Caco-2 (cell line): Measurements from ENCODE around the gene ZNF407. TPM values are rescaled to one million over a fixed set of nuclear protein-coding genes. Genes with fewer than 3 reads are reported as not detected.

Experiments used
- BruUV-seq: library from RNA; stranded (reverse); fragments of 400-500 nt; replicated peaks from 2 replicates; lab custom pipeline; 2021; lab: Mats Ljungman, UMichigan
- CTCF ChIA-PET: fragments of 300-600 bp; sonication (Branson Sonifier 250); formaldehyde crosslinking; loops from one replicate; lab custom pipeline; 2022; ENCODE audit warnings: antibody characterized with exemption; lab: Charles Lee
- POLR2A ChIA-PET: fragments of 300-600 bp; sonication (Branson Sonifier 250); formaldehyde crosslinking; loops from one replicate; lab custom pipeline; 2022; ENCODE audit warnings: antibody characterized with exemption; lab: Charles Lee
- DNase-seq, 2 experiments: peaks; one replicate each; pipeline versions ENCODE4 v3.0.0 to v3.0.0-alpha.2; 2020 to 2022
- H3K27me3 ChIP-seq: replicated peaks from 2 replicates; pipeline ENCODE4 v1.6.0; 2011; ENCODE audit warnings: low read length; ENCODE audit not compliant: control insufficient read depth, insufficient read depth
- H3K36me3 ChIP-seq: 2 replicates; pipeline ENCODE4 v1.5.1; 2011; ENCODE audit warnings: low read length; ENCODE audit not compliant: control insufficient read depth, insufficient read depth
- H3K4me1 ChIP-seq: fragments of 250-450 bp; sonication (Bioruptor Pico); 2 replicates; pipeline ENCODE4 v1.5.1; 2020; ENCODE audit warnings: mild to moderate bottlenecking
- H3K4me3 ChIP-seq: 2 replicates; pipeline ENCODE4 v1.5.1; 2011; ENCODE audit warnings: low read depth, mild to moderate bottlenecking, control low read depth, low read length
- H3K9me3 ChIP-seq: fragments of 250-450 bp; sonication (Bioruptor Pico); 2 replicates; pipeline ENCODE4 v1.5.1; 2020; ENCODE audit warnings: mild to moderate bottlenecking, moderate library complexity
- H3K27ac Mint-ChIP-seq: one replicate; pipeline ENCODE4 v1.8.0; 2022; ENCODE audit warnings: mixed read lengths; ENCODE audit not compliant: unreplicated experiment
- H3K27me3 Mint-ChIP-seq: one replicate; pipeline ENCODE4 v1.8.0; 2022; ENCODE audit warnings: mixed read lengths; ENCODE audit not compliant: insufficient read depth, unreplicated experiment
- H3K36me3 Mint-ChIP-seq: one replicate; pipeline ENCODE4 v1.8.0; 2022; ENCODE audit warnings: mild to moderate bottlenecking, mixed read lengths; ENCODE audit not compliant: insufficient read depth, unreplicated experiment
- H3K4me1 Mint-ChIP-seq: one replicate; pipeline ENCODE4 v1.8.0; 2022; ENCODE audit warnings: low read depth, mixed read lengths; ENCODE audit not compliant: unreplicated experiment
- H3K4me3 Mint-ChIP-seq: one replicate; pipeline ENCODE4 v1.8.0; 2022; ENCODE audit warnings: mild to moderate bottlenecking, moderate library complexity, mixed read lengths; ENCODE audit not compliant: unreplicated experiment
- H3K9me3 Mint-ChIP-seq: one replicate; pipeline ENCODE4 v1.8.0; 2022; ENCODE audit warnings: mixed read lengths; ENCODE audit not compliant: unreplicated experiment
- intact Hi-C: fragments of 100-400 bp; cut with micrococcal nuclease; formaldehyde crosslinking; loops from one replicate; pipeline ENCODE4 v1.10.0; 2022; ENCODE audit not compliant: unreplicated experiment
- total RNA-seq: library from RNA; stranded (reverse); gene quantifications from 2 replicates; pipeline ENCODE4 v1.2.3, GENCODE V29; 2022
- TF ChIP-seq, protein P1 (sequence below), 2 experiments: fragments of 200-600 bp in 1 of 2; IDR thresholded peaks; 1 replicate in 1 of 2; 2 replicates in 1 of 2; pipeline versions ENCODE4 v1.5.1 to v1.8.0; 2011 to 2022; ENCODE audit warnings: antibody characterized with exemption in 1 of 2, control low read depth in 1 of 2, inconsistent platforms in 1 of 2, low read depth in 1 of 2, low read length in 1 of 2, mild to moderate bottlenecking in 1 of 2, moderate library complexity in 1 of 2; ENCODE audit not compliant: insufficient read depth in 1 of 2, severe bottlenecking in 1 of 2, unreplicated experiment in 1 of 2

The ZNF407 gene
- total RNA-seq, 1 experiment from 2014 or later: 4.7 TPM

DNA sequence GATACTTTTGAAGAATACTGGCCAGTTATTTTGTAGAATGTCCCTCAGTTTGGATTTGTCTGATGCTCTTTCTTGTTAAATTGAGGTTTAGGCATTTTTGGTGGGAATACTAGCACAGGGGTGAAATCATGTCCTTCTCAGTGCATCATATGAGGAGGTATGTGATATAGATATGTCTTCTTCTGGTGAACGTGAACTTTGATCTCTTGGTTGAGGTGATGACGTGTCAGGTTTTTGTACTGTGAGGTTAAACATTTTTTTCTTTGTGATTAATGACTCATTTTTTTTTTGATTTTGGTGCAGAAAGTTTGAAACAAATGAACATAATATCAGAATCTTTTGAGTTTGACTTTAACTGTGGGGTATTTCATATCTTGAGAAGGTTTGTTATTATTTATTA, 11.0 kb downstream of the ZNF407 start:
- no peak overlapping the region for H3K4me3 Mint-ChIP-seq
- H3K36me3 Mint-ChIP-seq: no peaks in the 10 kb centered on the region
- TF ChIP-seq, protein P1, sequence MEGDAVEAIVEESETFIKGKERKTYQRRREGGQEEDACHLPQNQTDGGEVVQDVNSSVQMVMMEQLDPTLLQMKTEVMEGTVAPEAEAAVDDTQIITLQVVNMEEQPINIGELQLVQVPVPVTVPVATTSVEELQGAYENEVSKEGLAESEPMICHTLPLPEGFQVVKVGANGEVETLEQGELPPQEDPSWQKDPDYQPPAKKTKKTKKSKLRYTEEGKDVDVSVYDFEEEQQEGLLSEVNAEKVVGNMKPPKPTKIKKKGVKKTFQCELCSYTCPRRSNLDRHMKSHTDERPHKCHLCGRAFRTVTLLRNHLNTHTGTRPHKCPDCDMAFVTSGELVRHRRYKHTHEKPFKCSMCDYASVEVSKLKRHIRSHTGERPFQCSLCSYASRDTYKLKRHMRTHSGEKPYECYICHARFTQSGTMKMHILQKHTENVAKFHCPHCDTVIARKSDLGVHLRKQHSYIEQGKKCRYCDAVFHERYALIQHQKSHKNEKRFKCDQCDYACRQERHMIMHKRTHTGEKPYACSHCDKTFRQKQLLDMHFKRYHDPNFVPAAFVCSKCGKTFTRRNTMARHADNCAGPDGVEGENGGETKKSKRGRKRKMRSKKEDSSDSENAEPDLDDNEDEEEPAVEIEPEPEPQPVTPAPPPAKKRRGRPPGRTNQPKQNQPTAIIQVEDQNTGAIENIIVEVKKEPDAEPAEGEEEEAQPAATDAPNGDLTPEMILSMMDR (IDR thresholded peaks at IDR 0.05; ENCODE audit: insufficient read depth in 1 of 2, low read depth in 1 of 2, low read length in 1 of 2, severe bottlenecking in 1 of 2, unreplicated experiment in 1 of 2): no peak
- H3K9me3 Mint-ChIP-seq: no peaks in the 10 kb centered on the region
- intact Hi-C loops: no loop called here
- H3K27me3 Mint-ChIP-seq: no peaks in the 10 kb centered on the region
- no peak for DNase-seq
- Histone ChIP-seq H3K4me3 (no peak overlapping the region), H3K27me3 (no peaks in the 10 kb centered on the region), H3K36me3 (no peaks in the 10 kb centered on the region), H3K9me3 (no peaks in the 10 kb centered on the region), H3K4me1 (no peaks in the 10 kb centered on the region)
- no peaks in the 10 kb centered on the region for H3K4me1 Mint-ChIP-seq
- CTCF ChIA-PET: interaction anchor here (0.6 kb wide), 1 partner anchor 984 kb away, joined by 3 read pairs; no protein-coding TSS in a partner anchor
- no peak overlapping the region for H3K27ac Mint-ChIP-seq
- POLR2A ChIA-PET: no interaction called here
- no TSS peak for BruUV-seq

DNA sequence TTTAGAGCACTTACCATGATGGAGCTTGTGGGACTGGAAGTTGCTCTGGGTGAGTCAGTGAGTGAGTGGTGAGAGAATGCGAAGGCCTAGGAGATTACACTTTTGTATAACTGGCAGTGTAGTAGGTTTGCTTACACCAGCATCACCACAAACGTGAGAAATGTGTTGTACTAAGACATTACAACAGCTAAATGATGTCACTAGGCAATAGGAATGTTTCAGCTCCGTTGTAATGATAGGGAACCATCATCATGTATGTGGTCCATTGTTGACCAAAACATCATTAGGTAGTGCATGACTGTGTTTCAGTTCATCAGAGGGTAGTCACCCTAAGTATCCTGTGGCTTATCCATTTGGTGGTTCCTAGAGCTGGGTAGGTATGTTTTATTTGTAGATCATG, 11.9 kb downstream of the ZNF407 start:
- CTCF ChIA-PET: interaction anchor here (0.6 kb wide), 1 partner anchor 983 kb away, joined by 3 read pairs; no protein-coding TSS in a partner anchor
- Histone ChIP-seq H3K4me1 (no peaks in the 10 kb centered on the region), H3K9me3 (no peaks in the 10 kb centered on the region), H3K36me3 (no peaks in the 10 kb centered on the region), H3K4me3 (no peak overlapping the region), H3K27me3 (no peaks in the 10 kb centered on the region)
- Mint-ChIP-seq H3K27me3 (no peaks in the 10 kb centered on the region), H3K4me1 (no peaks in the 10 kb centered on the region), H3K9me3 (no peaks in the 10 kb centered on the region), H3K27ac (no peak overlapping the region), H3K36me3 (no peaks in the 10 kb centered on the region), H3K4me3 (no peak overlapping the region)
- no peak for DNase-seq
- POLR2A ChIA-PET: no interaction called here
- intact Hi-C loops: no loop called here
- TF ChIP-seq, protein P1 (IDR thresholded peaks at IDR 0.05; ENCODE audit: insufficient read depth in 1 of 2, low read depth in 1 of 2, low read length in 1 of 2, severe bottlenecking in 1 of 2, unreplicated experiment in 1 of 2): no peak
- no TSS peak for BruUV-seq

DNA sequence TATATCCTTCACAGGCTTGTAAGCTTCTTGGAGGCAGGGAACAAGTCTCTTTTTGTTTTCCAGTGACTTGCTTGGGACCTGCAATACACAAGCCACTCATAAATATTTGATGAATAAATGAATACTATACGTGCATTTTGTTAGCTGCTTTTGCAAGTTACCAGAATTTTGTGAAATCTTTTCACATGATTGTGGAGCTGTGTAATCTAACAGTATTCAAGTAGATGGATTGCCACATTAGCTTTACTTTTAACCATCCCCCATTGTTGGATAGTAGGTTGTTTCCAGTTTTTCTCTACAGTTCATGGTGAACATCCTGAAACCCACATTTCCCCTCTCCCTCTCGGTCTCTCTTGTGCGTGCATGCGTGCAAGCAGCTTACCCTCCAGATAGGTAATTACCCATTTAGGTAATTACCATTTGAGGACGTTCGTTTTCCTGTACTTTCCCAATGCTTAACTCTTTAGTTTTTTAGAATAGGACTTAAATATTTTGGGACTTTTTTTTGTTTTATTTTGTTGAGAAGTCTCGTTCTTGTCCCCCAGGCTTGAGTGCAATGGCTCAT, 12.5 kb downstream of the ZNF407 start:
- intact Hi-C loops: no loop called here
- Histone ChIP-seq H3K27me3 (no peaks in the 10 kb centered on the region), H3K4me1 (no peaks in the 10 kb centered on the region), H3K36me3 (no peaks in the 10 kb centered on the region), H3K4me3 (no peak overlapping the region), H3K9me3 (no peaks in the 10 kb centered on the region)
- Mint-ChIP-seq H3K27ac (no peak overlapping the region), H3K4me3 (no peak overlapping the region), H3K9me3 (no peaks in the 10 kb centered on the region), H3K36me3 (no peaks in the 10 kb centered on the region), H3K4me1 (no peaks in the 10 kb centered on the region), H3K27me3 (no peaks in the 10 kb centered on the region)
- ChIA-PET CTCF (no interaction called here), POLR2A (no interaction called here)
- no peak for DNase-seq
- BruUV-seq: no TSS peak
- TF ChIP-seq, protein P1 (IDR thresholded peaks at IDR 0.05; ENCODE audit: insufficient read depth in 1 of 2, low read depth in 1 of 2, low read length in 1 of 2, severe bottlenecking in 1 of 2, unreplicated experiment in 1 of 2): no peak
